HL-60 (cell line): ENCODE measurements around the gene FBH1.

ENCODE experiments used
- DNase-seq, 2 experiments: peaks; one replicate each; pipeline ENCODE4 v3.0.0-alpha.2; 2010 to 2020; ENCODE audit warnings: low read depth in 1 of 2, low spot score in 1 of 2
- H3K27ac ChIP-seq: fragments of 250-450 bp; sonication (Bioruptor Pico); replicated peaks from 2 replicates; pipeline ENCODE4 v1.5.1; 2020; ENCODE audit warnings: mild to moderate bottlenecking, moderate library complexity
- H3K27me3 ChIP-seq: fragments of 250-450 bp; sonication (Bioruptor Pico); 2 replicates; pipeline ENCODE4 v1.5.1; 2021; ENCODE audit warnings: mild to moderate bottlenecking, moderate library complexity; ENCODE audit not compliant: insufficient read depth, poor library complexity, severe bottlenecking
- H3K4me3 ChIP-seq: replicated peaks from 2 replicates; pipeline ENCODE4 v1.5.1; 2011; ENCODE audit warnings: mild to moderate bottlenecking, control low read depth, low read length; ENCODE audit not compliant: insufficient read depth
- GABPA ChIP-seq: IDR thresholded peaks from 2 replicates; pipeline ENCODE4 v1.6.1; 2012; ENCODE audit warnings: low read depth
- POLR2AphosphoS5 ChIP-seq: IDR thresholded peaks from 2 replicates; pipeline ENCODE4 v1.6.1; 2012; ENCODE audit warnings: low read depth
- SPI1 ChIP-seq: IDR thresholded peaks from 2 replicates; pipeline ENCODE4 v1.6.1; 2012; ENCODE audit warnings: low read depth, mild to moderate bottlenecking, borderline replicate concordance
- TF ChIP-seq, protein P1 (sequence below): IDR thresholded peaks from 2 replicates; pipeline ENCODE4 v1.6.1; 2012; ENCODE audit warnings: low read depth; ENCODE audit not compliant: insufficient replicate concordance
- TF ChIP-seq, protein P2 (sequence below): IDR thresholded peaks from one replicate; pipeline ENCODE4 v1.5.1; 2011; ENCODE audit warnings: low read length, control low read depth, inconsistent platforms; ENCODE audit not compliant: insufficient read depth

Gene FBH1

DNA sequence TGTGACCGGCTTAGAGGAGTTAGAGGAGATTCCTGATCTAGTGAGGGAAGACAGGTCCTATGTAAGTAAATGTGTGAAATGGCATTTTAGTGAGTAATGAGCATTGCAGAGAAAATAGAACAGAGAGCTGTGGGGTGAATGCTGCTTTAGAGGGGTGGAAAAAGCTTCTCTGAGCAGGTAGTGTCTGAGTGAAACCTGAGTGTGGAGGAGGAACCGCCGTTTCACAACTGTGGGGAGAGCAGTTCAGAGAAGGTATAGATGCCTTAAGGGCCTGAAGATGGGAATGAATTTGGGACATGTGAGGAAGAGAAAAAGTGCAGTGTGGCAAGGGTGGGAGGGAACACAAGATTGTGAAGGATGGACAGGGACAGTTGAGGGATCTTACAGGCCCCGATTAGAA lies 21.6 kb downstream of the FBH1 start:
- TF ChIP-seq SPI1 (no peak), POLR2AphosphoS5 (no peak), GABPA (no peak)
- TF ChIP-seq, protein P1, sequence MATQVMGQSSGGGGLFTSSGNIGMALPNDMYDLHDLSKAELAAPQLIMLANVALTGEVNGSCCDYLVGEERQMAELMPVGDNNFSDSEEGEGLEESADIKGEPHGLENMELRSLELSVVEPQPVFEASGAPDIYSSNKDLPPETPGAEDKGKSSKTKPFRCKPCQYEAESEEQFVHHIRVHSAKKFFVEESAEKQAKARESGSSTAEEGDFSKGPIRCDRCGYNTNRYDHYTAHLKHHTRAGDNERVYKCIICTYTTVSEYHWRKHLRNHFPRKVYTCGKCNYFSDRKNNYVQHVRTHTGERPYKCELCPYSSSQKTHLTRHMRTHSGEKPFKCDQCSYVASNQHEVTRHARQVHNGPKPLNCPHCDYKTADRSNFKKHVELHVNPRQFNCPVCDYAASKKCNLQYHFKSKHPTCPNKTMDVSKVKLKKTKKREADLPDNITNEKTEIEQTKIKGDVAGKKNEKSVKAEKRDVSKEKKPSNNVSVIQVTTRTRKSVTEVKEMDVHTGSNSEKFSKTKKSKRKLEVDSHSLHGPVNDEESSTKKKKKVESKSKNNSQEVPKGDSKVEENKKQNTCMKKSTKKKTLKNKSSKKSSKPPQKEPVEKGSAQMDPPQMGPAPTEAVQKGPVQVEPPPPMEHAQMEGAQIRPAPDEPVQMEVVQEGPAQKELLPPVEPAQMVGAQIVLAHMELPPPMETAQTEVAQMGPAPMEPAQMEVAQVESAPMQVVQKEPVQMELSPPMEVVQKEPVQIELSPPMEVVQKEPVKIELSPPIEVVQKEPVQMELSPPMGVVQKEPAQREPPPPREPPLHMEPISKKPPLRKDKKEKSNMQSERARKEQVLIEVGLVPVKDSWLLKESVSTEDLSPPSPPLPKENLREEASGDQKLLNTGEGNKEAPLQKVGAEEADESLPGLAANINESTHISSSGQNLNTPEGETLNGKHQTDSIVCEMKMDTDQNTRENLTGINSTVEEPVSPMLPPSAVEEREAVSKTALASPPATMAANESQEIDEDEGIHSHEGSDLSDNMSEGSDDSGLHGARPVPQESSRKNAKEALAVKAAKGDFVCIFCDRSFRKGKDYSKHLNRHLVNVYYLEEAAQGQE = no peak
- TF ChIP-seq, protein P2, sequence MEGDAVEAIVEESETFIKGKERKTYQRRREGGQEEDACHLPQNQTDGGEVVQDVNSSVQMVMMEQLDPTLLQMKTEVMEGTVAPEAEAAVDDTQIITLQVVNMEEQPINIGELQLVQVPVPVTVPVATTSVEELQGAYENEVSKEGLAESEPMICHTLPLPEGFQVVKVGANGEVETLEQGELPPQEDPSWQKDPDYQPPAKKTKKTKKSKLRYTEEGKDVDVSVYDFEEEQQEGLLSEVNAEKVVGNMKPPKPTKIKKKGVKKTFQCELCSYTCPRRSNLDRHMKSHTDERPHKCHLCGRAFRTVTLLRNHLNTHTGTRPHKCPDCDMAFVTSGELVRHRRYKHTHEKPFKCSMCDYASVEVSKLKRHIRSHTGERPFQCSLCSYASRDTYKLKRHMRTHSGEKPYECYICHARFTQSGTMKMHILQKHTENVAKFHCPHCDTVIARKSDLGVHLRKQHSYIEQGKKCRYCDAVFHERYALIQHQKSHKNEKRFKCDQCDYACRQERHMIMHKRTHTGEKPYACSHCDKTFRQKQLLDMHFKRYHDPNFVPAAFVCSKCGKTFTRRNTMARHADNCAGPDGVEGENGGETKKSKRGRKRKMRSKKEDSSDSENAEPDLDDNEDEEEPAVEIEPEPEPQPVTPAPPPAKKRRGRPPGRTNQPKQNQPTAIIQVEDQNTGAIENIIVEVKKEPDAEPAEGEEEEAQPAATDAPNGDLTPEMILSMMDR = no peak
- Histone ChIP-seq H3K27ac (no peak overlapping the region), H3K4me3 (no peak overlapping the region), H3K27me3 (no peaks in the 10 kb centered on the region)
- DNase-seq = no peak

DNA sequence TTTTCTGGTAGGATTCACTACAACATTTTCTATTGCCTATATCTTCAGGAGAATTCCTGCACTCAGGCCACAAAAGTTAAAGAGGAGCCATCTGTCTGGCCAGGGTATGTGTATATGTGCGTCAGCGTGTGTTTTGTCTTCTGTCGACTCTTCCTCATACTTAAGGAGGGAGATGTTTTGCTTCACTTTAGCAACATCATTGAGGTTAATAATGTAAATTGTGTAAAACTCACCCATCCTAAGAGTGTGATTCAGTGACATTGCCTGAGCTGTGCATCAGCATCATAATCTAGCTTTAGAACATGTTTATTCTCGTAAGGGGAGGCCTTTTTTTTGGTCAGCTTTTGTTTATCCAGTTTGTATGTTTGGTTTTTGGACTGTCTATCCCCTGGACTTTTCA lies 23.7 kb downstream of the FBH1 start:
- TF ChIP-seq GABPA = no peak
- no peak for TF ChIP-seq POLR2AphosphoS5
- TF ChIP-seq, protein P1 = no peak
- no peak for TF ChIP-seq SPI1
- TF ChIP-seq, protein P2 = no peak
- no peaks in the 10 kb centered on the region for H3K27me3 ChIP-seq

DNA sequence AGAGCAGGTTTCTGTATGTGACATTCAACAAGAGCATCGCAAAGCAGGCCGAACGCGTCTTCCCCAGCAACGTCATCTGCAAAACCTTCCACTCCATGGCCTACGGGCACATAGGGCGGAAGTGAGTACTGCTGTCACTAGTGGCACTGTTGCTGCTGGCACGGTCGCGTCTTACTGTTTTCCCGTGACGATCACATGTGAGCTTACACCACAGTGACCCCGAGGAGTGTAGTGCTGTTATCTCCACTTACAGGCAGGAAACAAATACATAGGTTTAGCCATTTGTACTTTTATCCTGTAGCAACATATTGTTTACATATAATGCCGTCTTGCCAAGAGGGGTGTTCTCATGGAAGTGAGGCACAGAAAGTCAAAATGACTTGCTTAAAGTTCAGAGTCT lies 25.4 kb downstream of the FBH1 start:
- TF ChIP-seq GABPA (no peak), POLR2AphosphoS5 (no peak), SPI1 (no peak)
- TF ChIP-seq, protein P2 = no peak
- TF ChIP-seq, protein P1 = no peak
- no peak for DNase-seq
- Histone ChIP-seq H3K27me3 (no peaks in the 10 kb centered on the region), H3K4me3 (no peak overlapping the region), H3K27ac (no peak overlapping the region)

More for the DNA sequence above, 23.7 kb downstream of the FBH1 start:
- no peak for DNase-seq
- H3K27ac ChIP-seq = no peak overlapping the region
- H3K4me3 ChIP-seq = no peak overlapping the region
